ENCODE measurements around the gene MDM2. TPM values are rescaled to one million over a fixed set of nuclear protein-coding genes. Genes with fewer than 3 reads are reported as not detected.

The MDM2 gene
- total RNA-seq, 2 experiments from 2014 or later = 207 to 214 TPM

- H3K4me1 Mint-ChIP-seq = peaks cover 6% of the 10 kb centered on the region
- no peaks in the 10 kb centered on the region for H3K36me3 Mint-ChIP-seq (ENCODE audit: low read depth)
- no peaks in the 10 kb centered on the region for H3K9me3 Mint-ChIP-seq
- H3K4me3 Mint-ChIP-seq = no peak overlapping the region
- H3K27ac Mint-ChIP-seq = no peak overlapping the region
- no peaks in the 10 kb centered on the region for H3K27me3 Mint-ChIP-seq
- POLR2A ChIA-PET = no interaction called here
- DNase-seq = no peak
- CTCF ChIA-PET = interaction anchor here (0.6 kb wide), 1 partner anchor 329 kb away, joined by 3 read pairs; no protein-coding TSS in a partner anchor
Observed at GRCh38 chr12:68884251-68884650, 76.3 kb downstream of the MDM2 start.

- Mint-ChIP-seq H3K27ac (no peak overlapping the region), H3K36me3 (ENCODE audit: low read depth) (no peaks in the 10 kb centered on the region), H3K9me3 (no peaks in the 10 kb centered on the region), H3K4me1 (peaks cover 9% of the 10 kb centered on the region), H3K27me3 (no peaks in the 10 kb centered on the region), H3K4me3 (no peak overlapping the region)
- no peak for DNase-seq
- ChIA-PET POLR2A (no interaction called here), CTCF (interaction anchor here (1.7 kb wide), 1 partner anchor 8 kb away, joined by 4 read pairs; no protein-coding TSS in a partner anchor)
Observed at GRCh38 chr12:68885381-68885780, 77.4 kb downstream of the MDM2 start.

GRCh38 chr12:68886636-68887572 is 78.9 kb downstream of the MDM2 start:
- POLR2A ChIA-PET = no interaction called here
- DNase-seq = no peak
- no peaks in the 10 kb centered on the region for H3K27me3 Mint-ChIP-seq
- no peaks in the 10 kb centered on the region for H3K36me3 Mint-ChIP-seq (ENCODE audit: low read depth)
- CTCF ChIA-PET = interaction anchor here (1.7 kb wide), 1 partner anchor 9 kb away, joined by 4 read pairs; no protein-coding TSS in a partner anchor
- H3K9me3 Mint-ChIP-seq = peaks cover 3% of the 10 kb centered on the region
- H3K4me1 Mint-ChIP-seq = peaks cover 20% of the 10 kb centered on the region
- H3K27ac Mint-ChIP-seq = no peak overlapping the region
- no peak overlapping the region for H3K4me3 Mint-ChIP-seq

- POLR2A ChIA-PET = no interaction called here
- CTCF ChIA-PET = no interaction called here
- Mint-ChIP-seq H3K4me3 (no peak overlapping the region), H3K9me3 (peaks cover 3% of the 10 kb centered on the region), H3K36me3 (ENCODE audit: low read depth) (no peaks in the 10 kb centered on the region), H3K4me1 (peaks cover 24% of the 10 kb centered on the region), H3K27ac (no peak overlapping the region), H3K27me3 (no peaks in the 10 kb centered on the region)
- DNase-seq = no peak
Observed at GRCh38 chr12:68887641-68888040, 79.7 kb downstream of the MDM2 start.

GRCh38 chr12:68888243-68888642 is 80.3 kb downstream of the MDM2 start:
- DNase-seq = no peak
- Mint-ChIP-seq H3K9me3 (peaks cover 3% of the 10 kb centered on the region), H3K4me1 (peaks cover 24% of the 10 kb centered on the region), H3K27me3 (no peaks in the 10 kb centered on the region), H3K27ac (no peak overlapping the region), H3K4me3 (no peak overlapping the region), H3K36me3 (ENCODE audit: low read depth) (no peaks in the 10 kb centered on the region)
- CTCF ChIA-PET = interaction anchor here (0.6 kb wide), 1 partner anchor 1572 kb away, joined by 3 read pairs; no protein-coding TSS in a partner anchor
- POLR2A ChIA-PET = no interaction called here

GRCh38 chr12:68890701-68891113 is 82.7 kb downstream of the MDM2 start:
- peak overlapping the region; percentile 21 for H3K27ac Mint-ChIP-seq
- no peaks in the 10 kb centered on the region for H3K27me3 Mint-ChIP-seq
- POLR2A ChIA-PET = no interaction called here
- CTCF ChIA-PET = interaction anchor here (0.9 to 1.2 kb wide), 3 partner anchors 10 to 266 kb away, joined by 3 to 4 read pairs (median 3); no protein-coding TSS in a partner anchor
- no peak for DNase-seq
- no peaks in the 10 kb centered on the region for H3K36me3 Mint-ChIP-seq (ENCODE audit: low read depth)
- no peak overlapping the region for H3K4me3 Mint-ChIP-seq
- H3K9me3 Mint-ChIP-seq = peaks cover 3% of the 10 kb centered on the region
- H3K4me1 Mint-ChIP-seq = peaks cover 24% of the 10 kb centered on the region

- Mint-ChIP-seq H3K4me1 (peaks cover 24% of the 10 kb centered on the region), H3K36me3 (ENCODE audit: low read depth) (no peaks in the 10 kb centered on the region), H3K27me3 (no peaks in the 10 kb centered on the region), H3K27ac (peak overlapping the region; percentile 21), H3K9me3 (peaks cover 3% of the 10 kb centered on the region), H3K4me3 (no peak overlapping the region)
- no peak for DNase-seq
- ChIA-PET POLR2A (no interaction called here), CTCF (interaction anchor here (0.9 to 1.2 kb wide), 3 partner anchors 11 to 266 kb away, joined by 3 to 4 read pairs (median 3); no protein-coding TSS in a partner anchor)
Observed at GRCh38 chr12:68891141-68891540, 83.2 kb downstream of the MDM2 start.

- Mint-ChIP-seq H3K4me3 (no peak overlapping the region), H3K27ac (no peak overlapping the region), H3K4me1 (peaks cover 23% of the 10 kb centered on the region), H3K9me3 (peaks cover 3% of the 10 kb centered on the region), H3K27me3 (no peaks in the 10 kb centered on the region), H3K36me3 (ENCODE audit: low read depth) (no peaks in the 10 kb centered on the region)
- DNase-seq = no peak
- POLR2A ChIA-PET = no interaction called here
- CTCF ChIA-PET = no interaction called here
Observed at GRCh38 chr12:68893201-68893600, 85.2 kb downstream of the MDM2 start.

GRCh38 chr12:68893741-68894140 is 85.8 kb downstream of the MDM2 start:
- H3K4me3 Mint-ChIP-seq = no peak overlapping the region
- ChIA-PET CTCF (no interaction called here), POLR2A (no interaction called here)
- H3K36me3 Mint-ChIP-seq (ENCODE audit: low read depth) = no peaks in the 10 kb centered on the region
- H3K4me1 Mint-ChIP-seq = peaks cover 20% of the 10 kb centered on the region
- no peak overlapping the region for H3K27ac Mint-ChIP-seq
- H3K27me3 Mint-ChIP-seq = no peaks in the 10 kb centered on the region
- peaks cover 3% of the 10 kb centered on the region for H3K9me3 Mint-ChIP-seq
- DNase-seq = no peak

GRCh38 chr12:68894276-68894855 is 86.4 kb downstream of the MDM2 start:
- H3K9me3 Mint-ChIP-seq = peaks cover 3% of the 10 kb centered on the region
- peaks cover 18% of the 10 kb centered on the region for H3K4me1 Mint-ChIP-seq
- H3K36me3 Mint-ChIP-seq (ENCODE audit: low read depth) = no peaks in the 10 kb centered on the region
- no peaks in the 10 kb centered on the region for H3K27me3 Mint-ChIP-seq
- H3K27ac Mint-ChIP-seq = no peak overlapping the region
- DNase-seq = no peak
- ChIA-PET CTCF (no interaction called here), POLR2A (no interaction called here)
- H3K4me3 Mint-ChIP-seq = no peak overlapping the region

- Mint-ChIP-seq H3K27me3 (peaks cover 8% of the 10 kb centered on the region), H3K27ac (no peak overlapping the region), H3K9me3 (no peaks in the 10 kb centered on the region), H3K36me3 (ENCODE audit: low read depth) (no peaks in the 10 kb centered on the region), H3K4me3 (no peak overlapping the region), H3K4me1 (peaks cover 3% of the 10 kb centered on the region)
- CTCF ChIA-PET = interaction anchor here (0.6 to 1.0 kb wide), 3 partner anchors 16 to 33 kb away, joined by 3 read pairs; no protein-coding TSS in a partner anchor
- POLR2A ChIA-PET = no interaction called here
- no peak for DNase-seq
Observed at GRCh38 chr12:68896881-68897540, 89.0 kb downstream of the MDM2 start.

- Mint-ChIP-seq H3K27ac (no peak overlapping the region), H3K36me3 (ENCODE audit: low read depth) (no peaks in the 10 kb centered on the region), H3K4me3 (no peak overlapping the region), H3K4me1 (no peaks in the 10 kb centered on the region), H3K9me3 (no peaks in the 10 kb centered on the region), H3K27me3 (peaks cover 8% of the 10 kb centered on the region)
- DNase-seq = no peak
- CTCF ChIA-PET = interaction anchor here (1.1 kb wide), 1 partner anchor 80 kb away, joined by 3 read pairs; no protein-coding TSS in a partner anchor
- POLR2A ChIA-PET = no interaction called here
Observed at GRCh38 chr12:68899251-68899771, 91.3 kb downstream of the MDM2 start.

- H3K27ac Mint-ChIP-seq = no peak overlapping the region
- POLR2A ChIA-PET = no interaction called here
- no peaks in the 10 kb centered on the region for H3K4me1 Mint-ChIP-seq
- CTCF ChIA-PET = no interaction called here
- no peaks in the 10 kb centered on the region for H3K9me3 Mint-ChIP-seq
- H3K4me3 Mint-ChIP-seq = no peak overlapping the region
- no peaks in the 10 kb centered on the region for H3K36me3 Mint-ChIP-seq (ENCODE audit: low read depth)
- H3K27me3 Mint-ChIP-seq = peaks cover 8% of the 10 kb centered on the region
- DNase-seq = no peak
Observed at GRCh38 chr12:68900241-68900640, 92.3 kb downstream of the MDM2 start.
